ENCODE results near the gene TMEM121B. TPM values are rescaled to one million over a fixed set of nuclear protein-coding genes. Genes with fewer than 3 reads are reported as not detected.

Gene TMEM121B
- total and polyA plus RNA-seq, 2 of the 13 experiments (the other 11 are each of a cell fraction or from before 2014, with no cell fraction given): not detected

DNA sequence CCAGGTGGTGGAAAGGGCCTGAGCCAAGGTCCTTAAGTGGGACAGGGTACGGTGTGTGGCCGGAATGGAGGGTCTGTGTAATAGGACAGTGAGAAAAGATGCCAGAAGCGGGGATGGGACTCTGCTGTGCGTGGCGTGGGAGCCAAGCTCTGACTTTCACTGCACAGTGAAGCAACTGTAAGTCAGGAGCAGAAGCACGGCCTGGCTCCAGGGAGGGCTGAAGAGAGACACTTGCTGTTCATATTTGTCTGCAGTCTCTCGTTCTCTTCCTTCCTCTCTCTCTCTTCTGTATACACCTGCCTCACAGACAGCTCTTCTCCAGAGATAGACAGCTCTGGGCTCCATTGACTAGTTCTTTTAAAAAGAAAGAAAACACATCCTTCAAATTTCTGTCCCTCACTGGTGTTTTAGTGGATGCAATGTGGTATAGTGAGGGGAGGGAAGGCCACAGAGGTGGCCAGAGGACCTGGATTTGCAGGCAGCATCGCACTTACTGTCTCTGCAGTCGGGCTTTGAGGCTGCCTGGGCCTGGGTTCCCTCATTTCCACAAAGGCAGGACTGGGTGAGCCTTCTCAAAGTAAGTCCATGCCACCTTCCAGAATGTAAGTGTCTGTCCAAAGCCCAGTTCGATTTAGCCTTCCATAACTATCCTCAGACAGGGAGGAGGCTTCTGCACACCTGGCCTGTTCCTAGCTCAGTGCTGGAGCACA lies 34.2 kb downstream of the TMEM121B start:
- intact Hi-C loops (cut with micrococcal nuclease; ENCODE audit: unreplicated experiment) (no loop called here), in situ Hi-C loops (cut with HindIII; ENCODE audit: extremely low pct_ligation_motif_present, low pct_unique_long_range_greater_than_20kb) (no loop called here)
- no peak overlapping the region for H3K27ac ChIP-seq (ENCODE audit: extremely low read length, insufficient read depth, low read length)
- no peak overlapping the region for H3K4me2 ChIP-seq (ENCODE audit: low read depth, low read length)
- no peak for TF ChIP-seq HNF4G (IDR thresholded peaks at IDR 0.05; ENCODE audit: borderline replicate concordance, low read depth, low read length)
- no peak for TF ChIP-seq HNF4G (CRISPR knock-in tag; IDR thresholded peaks at IDR 0.05; ENCODE audit: borderline replicate concordance, low read depth)
- no peak for TF ChIP-seq KAT2B (IDR thresholded peaks at IDR 0.05; ENCODE audit: borderline replicate concordance, low read depth, low read length)
- TF ChIP-seq ZNF430 (CRISPR knock-in tag; IDR thresholded peaks at IDR 0.05): no peak
- TF ChIP-seq, protein P1, sequence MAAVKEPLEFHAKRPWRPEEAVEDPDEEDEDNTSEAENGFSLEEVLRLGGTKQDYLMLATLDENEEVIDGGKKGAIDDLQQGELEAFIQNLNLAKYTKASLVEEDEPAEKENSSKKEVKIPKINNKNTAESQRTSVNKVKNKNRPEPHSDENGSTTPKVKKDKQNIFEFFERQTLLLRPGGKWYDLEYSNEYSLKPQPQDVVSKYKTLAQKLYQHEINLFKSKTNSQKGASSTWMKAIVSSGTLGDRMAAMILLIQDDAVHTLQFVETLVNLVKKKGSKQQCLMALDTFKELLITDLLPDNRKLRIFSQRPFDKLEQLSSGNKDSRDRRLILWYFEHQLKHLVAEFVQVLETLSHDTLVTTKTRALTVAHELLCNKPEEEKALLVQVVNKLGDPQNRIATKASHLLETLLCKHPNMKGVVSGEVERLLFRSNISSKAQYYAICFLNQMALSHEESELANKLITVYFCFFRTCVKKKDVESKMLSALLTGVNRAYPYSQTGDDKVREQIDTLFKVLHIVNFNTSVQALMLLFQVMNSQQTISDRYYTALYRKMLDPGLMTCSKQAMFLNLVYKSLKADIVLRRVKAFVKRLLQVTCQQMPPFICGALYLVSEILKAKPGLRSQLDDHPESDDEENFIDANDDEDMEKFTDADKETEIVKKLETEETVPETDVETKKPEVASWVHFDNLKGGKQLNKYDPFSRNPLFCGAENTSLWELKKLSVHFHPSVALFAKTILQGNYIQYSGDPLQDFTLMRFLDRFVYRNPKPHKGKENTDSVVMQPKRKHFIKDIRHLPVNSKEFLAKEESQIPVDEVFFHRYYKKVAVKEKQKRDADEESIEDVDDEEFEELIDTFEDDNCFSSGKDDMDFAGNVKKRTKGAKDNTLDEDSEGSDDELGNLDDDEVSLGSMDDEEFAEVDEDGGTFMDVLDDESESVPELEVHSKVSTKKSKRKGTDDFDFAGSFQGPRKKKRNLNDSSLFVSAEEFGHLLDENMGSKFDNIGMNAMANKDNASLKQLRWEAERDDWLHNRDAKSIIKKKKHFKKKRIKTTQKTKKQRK (IDR thresholded peaks at IDR 0.05; ENCODE audit: low read length): no peak
- no peak for TF ChIP-seq KDM1A (CRISPR knock-in tag; IDR thresholded peaks at IDR 0.05)
- TF ChIP-seq, protein P2, sequence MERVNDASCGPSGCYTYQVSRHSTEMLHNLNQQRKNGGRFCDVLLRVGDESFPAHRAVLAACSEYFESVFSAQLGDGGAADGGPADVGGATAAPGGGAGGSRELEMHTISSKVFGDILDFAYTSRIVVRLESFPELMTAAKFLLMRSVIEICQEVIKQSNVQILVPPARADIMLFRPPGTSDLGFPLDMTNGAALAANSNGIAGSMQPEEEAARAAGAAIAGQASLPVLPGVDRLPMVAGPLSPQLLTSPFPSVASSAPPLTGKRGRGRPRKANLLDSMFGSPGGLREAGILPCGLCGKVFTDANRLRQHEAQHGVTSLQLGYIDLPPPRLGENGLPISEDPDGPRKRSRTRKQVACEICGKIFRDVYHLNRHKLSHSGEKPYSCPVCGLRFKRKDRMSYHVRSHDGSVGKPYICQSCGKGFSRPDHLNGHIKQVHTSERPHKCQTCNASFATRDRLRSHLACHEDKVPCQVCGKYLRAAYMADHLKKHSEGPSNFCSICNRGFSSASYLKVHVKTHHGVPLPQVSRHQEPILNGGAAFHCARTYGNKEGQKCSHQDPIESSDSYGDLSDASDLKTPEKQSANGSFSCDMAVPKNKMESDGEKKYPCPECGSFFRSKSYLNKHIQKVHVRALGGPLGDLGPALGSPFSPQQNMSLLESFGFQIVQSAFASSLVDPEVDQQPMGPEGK (CRISPR knock-in tag; IDR thresholded peaks at IDR 0.05): no peak
- TF ChIP-seq GPN1 (CRISPR knock-in tag; IDR thresholded peaks at IDR 0.05; ENCODE audit: borderline replicate concordance): no peak
- no peak for TF ChIP-seq FOXK1 (CRISPR knock-in tag; IDR thresholded peaks at IDR 0.05; ENCODE audit: borderline replicate concordance, low read depth)
- no peak for TF ChIP-seq ZNF660 (CRISPR knock-in tag; IDR thresholded peaks at IDR 0.05; ENCODE audit: borderline replicate concordance, low read depth)
- TF ChIP-seq ZFP36L2 (CRISPR knock-in tag; IDR thresholded peaks at IDR 0.05): no peak
- no peak for TF ChIP-seq ZNF589 (CRISPR knock-in tag; conservative IDR thresholded peaks at IDR 0.05)
- no peak for TF ChIP-seq ZFP37 (CRISPR knock-in tag; IDR thresholded peaks at IDR 0.05; ENCODE audit: borderline replicate concordance)
- no peak for TF ChIP-seq TAF1 (CRISPR knock-in tag; IDR thresholded peaks at IDR 0.05)
- TF ChIP-seq, protein P3, sequence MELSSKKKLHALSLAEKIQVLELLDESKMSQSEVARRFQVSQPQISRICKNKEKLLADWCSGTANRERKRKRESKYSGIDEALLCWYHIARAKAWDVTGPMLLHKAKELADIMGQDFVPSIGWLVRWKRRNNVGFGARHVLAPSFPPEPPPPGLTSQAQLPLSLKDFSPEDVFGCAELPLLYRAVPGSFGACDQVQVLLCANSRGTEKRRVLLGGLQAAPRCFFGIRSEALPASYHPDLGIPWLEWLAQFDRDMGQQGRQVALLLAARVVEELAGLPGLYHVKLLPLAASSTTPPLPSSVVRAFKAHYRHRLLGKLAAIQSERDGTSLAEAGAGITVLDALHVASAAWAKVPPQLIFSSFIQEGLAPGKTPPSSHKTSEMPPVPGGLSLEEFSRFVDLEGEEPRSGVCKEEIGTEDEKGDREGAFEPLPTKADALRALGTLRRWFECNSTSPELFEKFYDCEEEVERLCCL (CRISPR knock-in tag; IDR thresholded peaks at IDR 0.05; ENCODE audit: borderline replicate concordance): no peak
- TF ChIP-seq KLF9 (CRISPR knock-in tag; IDR thresholded peaks at IDR 0.05; ENCODE audit: low read depth): no peak
- 80% methylated on average over 9 of the region's 10 CpGs for WGBS (ENCODE audit: low lambda C conversion rate)
- H3K4me3 ChIP-seq (replicated peaks in 1 of 3; ENCODE audit: insufficient read depth in 1 of 3, low read depth in 2 of 3, low read length in 3 of 3): no peak overlapping the region
- no peak overlapping the region for H3K9ac ChIP-seq (ENCODE audit: insufficient read depth, low read depth, low read length)
- DNase-seq (ENCODE audit: low spot score) (no peak), ATAC-seq (no peak), FAIRE-seq (no peak)
- BruUV-seq (replicated peaks): no TSS peak
- CTCF ChIA-PET (ENCODE audit: low intra/inter-chr PET ratio, low total read pairs): no interaction called here
- H3K79me2 ChIP-seq (ENCODE audit: insufficient read depth, low read length): no peaks in the 10 kb centered on the region
- no peak overlapping the region for H2AFZ ChIP-seq (ENCODE audit: low read length)
- POLR2A ChIA-PET: no interaction called here
- no peaks in the 10 kb centered on the region for H3K36me3 ChIP-seq (replicated peaks in 1 of 2; ENCODE audit: control insufficient read depth in 1 of 2, insufficient read depth in 2 of 2, low read length in 2 of 2)
- H4K20me1 ChIP-seq (ENCODE audit: insufficient read depth, low read length): no peaks in the 10 kb centered on the region
- no peaks in the 10 kb centered on the region for H3K9me3 ChIP-seq (ENCODE audit: low read length)
- H3K27me3 ChIP-seq (ENCODE audit: control insufficient read depth in 1 of 2, insufficient read depth in 2 of 2, low read length in 2 of 2): no peaks in the 10 kb centered on the region
- peaks cover 21% of the 10 kb centered on the region; the same call in 1 of the 2 replicates for H3K4me1 ChIP-seq (ENCODE audit: insufficient read depth, low read length)
